HFF-Myc (cell line): ENCODE measurements around the gene LTBP4.

Source experiments
- DNase-seq: peaks from one replicate; pipeline ENCODE4 v3.0.0-alpha.2; 2011; ENCODE audit warnings: low read depth; ENCODE audit errors: extremely low read depth
- H3K4me3 ChIP-seq: replicated peaks from 2 replicates; pipeline ENCODE4 v1.5.1; 2011; ENCODE audit warnings: low read depth, mild to moderate bottlenecking, control low read depth, low read length
- CTCF ChIP-seq: IDR thresholded peaks from 2 replicates; pipeline ENCODE4 v1.5.1; 2012; ENCODE audit warnings: mild to moderate bottlenecking, low read depth, low read length, control low read depth; ENCODE audit errors: missing control alignments

Gene LTBP4

GRCh38 chr19:40617961-40618360, 16.8 kb downstream of the LTBP4 start:
- no peak for DNase-seq
- no peak for TF ChIP-seq CTCF
- no peak overlapping the region for H3K4me3 ChIP-seq

- no peak for DNase-seq
- TF ChIP-seq CTCF, result no peak
- H3K4me3 ChIP-seq, result no peak overlapping the region
These were observed 18.4 kb downstream of the LTBP4 start for GRCh38 chr19:40619333-40620160.

- H3K4me3 ChIP-seq, result no peak overlapping the region
- no peak for TF ChIP-seq CTCF
- no peak for DNase-seq
These were observed 19.0 kb downstream of the LTBP4 start for GRCh38 chr19:40620161-40620485.

GRCh38 chr19:40621283-40621682, 20.1 kb downstream of the LTBP4 start:
- H3K4me3 ChIP-seq, result no peak overlapping the region
- no peak for TF ChIP-seq CTCF
- DNase-seq, result no peak

GRCh38 chr19:40621966-40622772, 21.0 kb downstream of the LTBP4 start:
- no peak for TF ChIP-seq CTCF
- no peak overlapping the region for H3K4me3 ChIP-seq
- no peak for DNase-seq

GRCh38 chr19:40622773-40623075, 21.6 kb downstream of the LTBP4 start:
- no peak for TF ChIP-seq CTCF
- no peak overlapping the region for H3K4me3 ChIP-seq

More at GRCh38 chr19:40622773-40623075, 21.6 kb downstream of the LTBP4 start:
- no peak for DNase-seq
